Measurements from ENCODE around the gene RAB6B.

The RAB6B gene

DNA sequence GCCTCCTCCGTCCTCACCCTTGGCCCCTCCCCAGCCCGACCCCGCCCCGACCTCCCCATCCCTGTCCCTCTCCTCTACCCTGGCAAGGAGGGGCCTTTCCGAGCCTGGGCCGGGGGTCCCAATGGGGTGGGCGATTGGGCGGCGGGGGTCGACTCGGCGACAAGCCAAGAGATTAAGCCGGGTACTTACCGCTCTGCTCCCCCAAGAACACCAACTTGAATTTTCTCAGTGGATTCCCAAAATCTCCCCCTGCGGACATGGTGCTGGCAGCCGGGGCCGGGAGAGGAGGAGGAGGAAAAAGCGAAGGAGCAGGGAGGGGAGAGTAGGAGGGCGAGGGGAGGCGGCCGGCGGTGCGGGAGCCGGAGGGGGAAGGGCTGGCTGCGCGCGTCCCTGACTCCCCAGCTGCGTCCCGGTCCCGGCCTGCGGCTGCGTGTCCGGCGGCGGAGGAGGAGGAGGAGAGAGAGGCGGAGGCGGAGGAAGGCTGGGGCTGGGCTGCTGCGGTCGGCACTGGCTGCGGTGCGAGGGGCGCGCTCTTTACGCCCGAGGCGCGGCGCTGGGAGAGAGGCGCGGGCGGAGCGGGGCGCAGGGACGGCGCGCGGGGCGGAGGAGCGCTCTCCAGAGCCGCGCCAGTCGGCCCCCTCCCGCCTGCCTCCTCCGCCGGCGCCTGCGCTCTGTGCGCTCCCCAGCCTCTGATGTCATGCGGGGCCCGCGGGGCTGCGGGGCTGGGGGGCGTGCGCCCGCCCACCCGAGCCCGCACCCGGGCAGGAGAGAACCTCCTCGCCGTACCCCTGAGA, at the start of gene RAB6B:
RAB6B (minus strand) TSS at position 675 of the 794 bp plus-strand sequence; CDS start at position 259, 416 bp downstream.
- no peak for DNase-seq (ENCODE audit: low read depth in 1 of 2, low spot score in 1 of 2)

GRCh38 chr3:133944641-133945380, 49.1 kb upstream of the RAB6B start:
- no peak for DNase-seq (ENCODE audit: low read depth in 1 of 2, low spot score in 1 of 2)

DNA sequence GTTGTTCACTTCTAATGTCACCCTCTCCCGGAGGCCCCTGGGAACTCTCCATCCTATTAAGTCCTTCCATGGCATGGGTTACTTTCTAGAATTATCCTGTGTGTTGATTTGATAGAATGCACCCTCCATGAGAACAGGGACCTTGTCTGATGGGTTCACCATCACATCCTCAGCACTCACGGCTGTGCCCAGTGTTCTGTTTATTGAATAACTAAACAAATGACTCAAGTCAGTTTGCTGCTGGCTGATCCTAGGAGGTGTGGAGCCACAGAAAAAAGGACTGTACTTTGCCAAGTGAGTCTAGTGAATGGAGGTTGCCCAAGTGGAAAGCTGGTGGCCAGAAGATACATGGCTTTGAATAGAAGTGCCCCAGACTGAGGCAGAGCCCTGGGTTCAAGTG, 48.5 kb upstream of the RAB6B start:
- DNase-seq (ENCODE audit: low read depth in 1 of 2, low spot score in 1 of 2), result no peak

- no peak for DNase-seq (ENCODE audit: low read depth in 1 of 2, low spot score in 1 of 2)
Observed at GRCh38 chr3:133943639-133944141, 48.0 kb upstream of the RAB6B start.

DNA sequence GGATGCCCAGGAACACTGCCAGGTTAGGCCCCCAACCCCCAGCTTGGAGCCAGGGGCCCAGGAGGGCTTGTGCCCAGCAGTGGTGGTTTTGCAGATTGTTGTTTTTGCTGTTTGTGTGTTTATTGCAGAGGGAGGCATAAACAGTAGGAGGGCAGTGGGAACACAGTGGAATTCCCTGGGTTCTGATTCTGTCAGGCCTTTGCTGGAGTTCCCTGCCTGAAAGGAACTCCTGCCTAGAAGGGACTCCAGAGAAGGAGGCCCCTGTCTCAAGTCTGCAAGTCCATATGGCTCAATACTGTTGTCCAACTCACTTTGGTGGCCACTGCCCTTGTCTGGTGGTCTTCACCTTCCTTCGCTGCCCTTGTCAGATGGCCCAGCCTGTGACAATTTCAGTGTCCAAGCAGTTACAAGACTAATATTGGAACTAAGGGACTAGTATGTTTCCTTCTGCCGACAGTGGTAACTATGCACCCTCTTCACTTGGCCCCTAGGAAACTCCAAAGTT, 47.4 kb upstream of the RAB6B start:
- no peak for DNase-seq (ENCODE audit: low read depth in 1 of 2, low spot score in 1 of 2)

DNA sequence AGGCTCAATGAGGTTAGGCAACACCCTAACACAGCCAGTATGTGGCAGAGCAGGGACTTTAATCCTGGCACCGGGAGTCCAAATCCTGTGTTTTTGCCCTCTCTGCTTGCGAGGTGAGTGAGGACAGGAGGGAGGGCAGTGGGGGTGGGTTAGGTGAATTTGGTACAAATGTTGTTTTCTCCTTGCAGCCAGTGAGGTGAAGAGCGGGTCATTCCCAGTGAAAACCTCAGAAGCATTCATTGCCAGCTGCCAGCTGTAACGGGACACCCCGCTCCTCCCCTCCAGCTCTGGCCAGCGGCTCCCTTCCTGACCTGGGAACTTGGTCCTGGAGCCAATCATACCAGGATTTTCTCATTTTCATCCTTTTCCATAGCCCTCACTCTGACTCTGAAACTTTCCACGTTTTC, 45.7 kb upstream of the RAB6B start:
- no peak for DNase-seq (ENCODE audit: low read depth in 1 of 2, low spot score in 1 of 2)

- DNase-seq (ENCODE audit: low read depth in 1 of 2, low spot score in 1 of 2), result no peak
Observed at GRCh38 chr3:133940536-133940935, 44.9 kb upstream of the RAB6B start.

GRCh38 chr3:133939463-133939835, 43.8 kb upstream of the RAB6B start:
- no peak for DNase-seq (ENCODE audit: low read depth in 1 of 2, low spot score in 1 of 2)

GRCh38 chr3:133938770-133939462, 43.2 kb upstream of the RAB6B start:
- DNase-seq (ENCODE audit: low read depth in 1 of 2, low spot score in 1 of 2), result no peak

- no peak for DNase-seq (ENCODE audit: low read depth in 1 of 2, low spot score in 1 of 2)
Observed at GRCh38 chr3:133937756-133938601, 42.3 kb upstream of the RAB6B start.

- DNase-seq (ENCODE audit: low read depth in 1 of 2, low spot score in 1 of 2), result no peak
Observed at GRCh38 chr3:133937061-133937686, 41.5 kb upstream of the RAB6B start.

GRCh38 chr3:133935843-133936769, 40.4 kb upstream of the RAB6B start:
- no peak for DNase-seq (ENCODE audit: low read depth in 1 of 2, low spot score in 1 of 2)

GRCh38 chr3:133934996-133935842, 39.5 kb upstream of the RAB6B start:
- no peak for DNase-seq (ENCODE audit: low read depth in 1 of 2, low spot score in 1 of 2)

DNA sequence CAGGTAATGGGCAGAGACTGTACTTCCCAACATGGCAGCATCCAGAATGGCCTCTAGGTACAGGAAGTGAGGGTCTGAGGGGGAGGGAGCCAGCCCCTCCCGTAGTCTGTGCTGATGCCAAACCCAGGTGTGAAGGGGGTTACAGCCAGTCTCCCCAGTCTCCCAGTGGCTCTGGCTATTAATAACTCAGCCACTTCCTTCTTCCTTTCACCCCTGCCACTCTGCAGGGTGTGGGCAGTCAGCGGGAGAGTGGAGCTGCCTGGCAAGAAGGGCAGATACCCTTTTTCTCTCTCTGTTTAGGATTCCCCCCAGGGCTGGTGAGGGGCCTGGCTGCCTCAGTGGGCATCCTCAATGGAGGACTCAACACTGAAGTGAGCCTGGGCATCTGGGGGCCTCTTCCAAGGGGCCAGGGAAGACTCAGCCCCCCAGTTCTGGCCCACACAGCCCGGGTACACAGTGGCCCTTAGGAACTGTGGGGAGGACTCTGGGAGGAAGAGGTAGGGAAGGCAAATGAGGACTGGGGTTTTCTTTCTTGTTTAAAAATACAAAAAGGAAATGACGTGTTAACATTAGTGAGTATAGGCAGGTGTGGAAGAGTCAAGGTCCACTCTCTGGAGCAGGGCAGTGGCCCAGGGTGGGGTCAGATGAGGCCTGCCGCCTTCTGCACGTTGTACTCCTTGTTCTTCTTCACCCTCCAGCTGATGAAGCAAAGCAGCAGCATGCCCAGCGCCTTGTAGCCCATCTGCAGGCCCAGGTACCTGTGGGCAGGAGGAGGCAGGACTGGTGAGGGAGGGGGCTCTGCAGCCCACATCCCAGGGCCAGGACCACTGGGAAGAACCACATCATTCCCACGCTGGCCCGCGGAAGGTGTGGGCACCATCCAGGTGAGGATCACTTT, 38.6 kb upstream of the RAB6B start:
- DNase-seq (ENCODE audit: low read depth in 1 of 2, low spot score in 1 of 2), result no peak

GRCh38 chr3:133933097-133934024, 37.7 kb upstream of the RAB6B start:
- no peak for DNase-seq (ENCODE audit: low read depth in 1 of 2, low spot score in 1 of 2)

DNA sequence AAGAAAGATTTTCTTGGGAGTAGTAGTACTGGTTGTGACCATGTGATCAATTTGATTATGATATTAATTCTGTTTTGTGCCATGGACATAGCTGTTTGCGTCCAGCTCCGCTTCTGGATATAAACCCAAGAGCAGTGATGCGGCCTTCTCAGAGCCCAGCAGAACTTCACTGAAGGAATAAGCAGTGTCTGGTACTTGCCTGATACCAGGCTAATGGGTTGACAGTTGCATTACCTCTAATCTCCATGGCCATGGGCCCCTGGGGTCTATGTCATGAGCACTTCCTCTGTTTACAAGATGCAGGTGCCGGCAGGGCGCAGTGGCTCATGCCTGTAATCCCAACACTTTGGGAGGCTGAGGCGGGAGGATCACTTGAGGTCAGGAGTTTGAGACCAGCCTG, 36.3 kb upstream of the RAB6B start:
- DNase-seq (ENCODE audit: low read depth in 1 of 2, low spot score in 1 of 2), result no peak

Measured in stimulated activated CD4-positive, alpha-beta T cell treated with anti-CD3 and anti-CD28 coated beads, Interleukin-15, amount 100 ng/mL, for 1 hour (primary cell).